K562 treated with DMSO at 1 percent for 12 hours (cell line): Measurements from ENCODE around the gene DENND2A. TPM values are rescaled to one million over a fixed set of nuclear protein-coding genes. Genes with fewer than 3 reads are reported as not detected.

Experiments
- total RNA-seq: library from RNA; unstranded; fragments of 300-600 nt; gene quantifications from 2 replicates; pipeline ENCODE4 v1.2.3, GENCODE V29; 2022; ENCODE audit not compliant: insufficient read depth

DENND2A gene, protein sequence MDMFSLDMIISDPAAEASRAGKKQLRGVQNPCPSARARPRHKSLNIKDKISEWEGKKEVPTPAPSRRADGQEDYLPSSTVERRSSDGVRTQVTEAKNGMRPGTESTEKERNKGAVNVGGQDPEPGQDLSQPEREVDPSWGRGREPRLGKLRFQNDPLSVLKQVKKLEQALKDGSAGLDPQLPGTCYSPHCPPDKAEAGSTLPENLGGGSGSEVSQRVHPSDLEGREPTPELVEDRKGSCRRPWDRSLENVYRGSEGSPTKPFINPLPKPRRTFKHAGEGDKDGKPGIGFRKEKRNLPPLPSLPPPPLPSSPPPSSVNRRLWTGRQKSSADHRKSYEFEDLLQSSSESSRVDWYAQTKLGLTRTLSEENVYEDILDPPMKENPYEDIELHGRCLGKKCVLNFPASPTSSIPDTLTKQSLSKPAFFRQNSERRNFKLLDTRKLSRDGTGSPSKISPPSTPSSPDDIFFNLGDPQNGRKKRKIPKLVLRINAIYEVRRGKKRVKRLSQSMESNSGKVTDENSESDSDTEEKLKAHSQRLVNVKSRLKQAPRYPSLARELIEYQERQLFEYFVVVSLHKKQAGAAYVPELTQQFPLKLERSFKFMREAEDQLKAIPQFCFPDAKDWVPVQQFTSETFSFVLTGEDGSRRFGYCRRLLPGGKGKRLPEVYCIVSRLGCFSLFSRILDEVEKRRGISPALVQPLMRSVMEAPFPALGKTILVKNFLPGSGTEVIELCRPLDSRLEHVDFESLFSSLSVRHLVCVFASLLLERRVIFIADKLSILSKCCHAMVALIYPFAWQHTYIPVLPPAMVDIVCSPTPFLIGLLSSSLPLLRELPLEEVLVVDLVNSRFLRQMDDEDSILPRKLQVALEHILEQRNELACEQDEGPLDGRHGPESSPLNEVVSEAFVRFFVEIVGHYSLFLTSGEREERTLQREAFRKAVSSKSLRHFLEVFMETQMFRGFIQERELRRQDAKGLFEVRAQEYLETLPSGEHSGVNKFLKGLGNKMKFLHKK
- not detected in 2 replicates for total RNA-seq

DNA sequence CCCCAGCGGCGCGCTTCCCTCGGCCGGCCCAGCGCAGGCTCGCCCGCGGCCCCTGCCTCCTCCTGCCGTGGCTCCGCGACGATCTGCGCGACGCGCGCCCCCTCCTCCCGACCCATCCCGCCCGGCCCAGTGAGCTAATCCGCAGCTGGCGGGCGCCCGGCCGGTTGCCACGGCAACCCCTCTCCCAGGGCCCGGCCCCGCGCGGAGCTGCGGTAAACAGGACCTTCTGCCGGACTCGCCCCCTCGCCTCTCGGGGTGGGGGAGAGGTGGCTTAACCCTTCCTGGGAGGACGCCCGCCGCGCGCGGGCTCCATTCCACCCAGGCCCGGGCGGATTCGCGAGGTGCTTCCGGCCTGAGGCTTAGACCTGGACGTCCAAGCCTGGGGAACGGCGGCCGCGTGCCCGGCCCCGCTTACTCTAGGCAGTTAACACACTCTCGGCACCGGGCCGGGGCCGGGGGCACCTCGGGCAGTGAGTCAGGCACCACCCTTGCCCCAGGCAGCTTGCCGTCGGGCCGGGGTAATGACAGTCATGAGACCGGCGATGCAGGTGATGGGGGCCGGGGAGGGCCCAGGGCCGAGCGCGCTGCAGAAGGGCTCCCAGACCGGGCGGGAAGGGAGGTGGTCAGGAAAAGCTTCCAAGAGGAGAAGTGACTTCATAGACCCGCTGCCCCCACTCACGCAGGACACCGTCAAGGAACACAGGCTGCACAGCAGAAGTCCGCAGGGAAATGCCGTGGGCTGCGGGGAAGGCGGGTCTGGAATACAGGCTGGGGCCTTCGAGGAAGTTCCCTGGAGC lies at the start of gene DENND2A:
TSS of gene DENND2A (minus strand) at position 87 of the 797 bp plus-strand sequence. CDS start 38,416 bp downstream, outside the sequence.

DNA sequence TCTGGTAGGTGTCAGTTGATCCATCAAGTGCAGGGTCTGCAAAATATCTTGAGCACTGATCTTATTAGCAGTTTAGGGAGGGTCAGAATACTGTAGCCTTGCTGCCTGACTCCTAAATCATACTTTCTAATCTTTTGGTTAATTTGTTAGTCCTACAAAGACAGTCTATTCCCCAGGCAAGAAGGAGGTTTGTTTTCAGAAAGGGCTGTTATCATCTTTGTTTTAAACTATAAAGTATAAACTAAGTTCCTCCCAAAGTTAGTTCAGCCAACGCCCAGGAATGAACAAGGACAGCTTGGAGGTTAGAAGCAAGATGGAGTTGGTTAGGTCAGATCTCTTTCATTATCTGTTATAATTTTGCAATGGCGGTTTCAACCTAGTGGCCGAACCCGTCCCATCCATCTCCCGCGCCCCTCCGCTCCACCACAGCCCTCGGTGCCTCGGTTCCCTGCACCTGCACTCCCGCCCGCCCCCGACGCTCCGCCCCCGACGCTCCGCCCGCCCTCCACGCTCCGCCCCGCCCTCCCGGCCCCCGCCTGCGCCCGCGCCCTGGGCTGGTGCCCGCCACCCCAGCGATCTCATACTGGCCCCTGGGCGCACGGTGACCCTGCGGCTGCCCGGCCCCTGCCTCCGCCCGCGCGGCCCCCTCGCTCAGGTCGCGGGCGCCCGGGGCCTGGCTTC lies 31.9 kb upstream of the DENND2A start, which contains the start of gene ADCK2:
TSS of gene ADCK2 (plus strand) at position 564 of the 681 bp plus-strand sequence. CDS start 386 bp downstream, outside the sequence.

DNA sequence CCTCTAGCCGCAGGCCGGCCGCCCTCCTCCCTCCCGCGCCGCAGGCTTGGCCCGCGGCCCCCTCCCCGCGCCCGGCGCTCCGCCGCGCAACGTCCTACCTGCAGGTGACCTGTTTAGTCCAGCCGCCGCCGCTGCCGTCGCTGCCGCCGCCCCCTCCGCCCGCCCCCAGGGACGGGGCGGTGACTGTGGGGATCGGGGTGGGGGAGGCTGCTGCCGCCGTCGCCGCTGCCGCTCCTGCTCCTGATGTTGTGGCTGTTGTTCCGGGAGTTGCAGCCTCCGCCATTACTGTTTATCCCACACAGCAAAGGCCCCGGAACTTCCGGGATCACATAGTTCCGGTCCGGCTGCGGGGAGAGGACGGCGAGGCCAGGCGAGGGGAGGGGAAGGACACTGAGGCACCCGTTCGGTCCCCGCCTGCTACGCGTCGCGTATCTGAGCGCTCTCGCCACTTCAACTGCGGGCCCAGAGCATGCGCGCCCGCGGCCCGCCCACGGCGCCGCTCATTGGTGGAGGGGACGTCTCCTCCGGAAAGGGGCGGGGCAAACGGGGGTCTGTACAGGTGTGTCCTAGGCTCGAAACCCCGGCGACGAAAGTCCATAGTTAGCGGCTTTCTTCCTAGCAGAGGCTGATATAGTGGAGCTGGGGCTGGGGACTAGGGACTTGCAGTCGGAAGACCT lies 161.4 kb downstream of the DENND2A start, which contains the start of gene MKRN1:
TSS of gene MKRN1 (minus strand) at position 444 of the 677 bp plus-strand sequence. CDS start at position 283, 161 bp downstream.

Other genes starting within 250 kb of the DENND2A start
- 9.1 and 37.3 TPM in 2 replicates for gene SLC37A3, start 242.3 kb downstream of the DENND2A start, total RNA-seq
- gene RAB19, start 236.8 kb downstream of the DENND2A start, total RNA-seq = not detected in 2 replicates
- gene MKRN1, start 161.3 kb downstream of the DENND2A start, total RNA-seq = 66.9 and 123 TPM in 2 replicates
- 29.9 and 31.8 TPM in 2 replicates for gene ADCK2, start 32.1 kb upstream of the DENND2A start, total RNA-seq
- 265 and 475 TPM in 2 replicates for gene NDUFB2, start 55.9 kb upstream of the DENND2A start, total RNA-seq